Measurements from ENCODE around the gene TLE2. TPM values are rescaled to one million over a fixed set of nuclear protein-coding genes. Genes with fewer than 3 reads are reported as not detected.
"Not testable (repeated sequence)": the region's sequence is repeated elsewhere in the genome, so short reads cannot be mapped to it uniquely, and the experiment has no call there.

Gene TLE2
- polyA plus RNA-seq, 3 donors = 27.0 to 63.6 (median 39.6) TPM

GRCh38 chr19:3058009-3058820 is 29.1 kb upstream of the TLE2 start:
- DNase-seq (ENCODE audit: extremely low read depth in 1 of 11, low read depth in 9 of 11, low spot score in 4 of 11) = no peak

- DNase-seq (ENCODE audit: extremely low read depth in 1 of 11, low read depth in 9 of 11, low spot score in 4 of 11) = no peak
These were observed 28.2 kb upstream of the TLE2 start for GRCh38 chr19:3057275-3057714.

- DNase-seq (ENCODE audit: extremely low read depth in 1 of 11, low read depth in 9 of 11, low spot score in 4 of 11) = no peak
These were observed 27.5 kb upstream of the TLE2 start for GRCh38 chr19:3056417-3057088.

- no peak for DNase-seq (ENCODE audit: extremely low read depth in 1 of 11, low read depth in 9 of 11, low spot score in 4 of 11)
These were observed 26.8 kb upstream of the TLE2 start for GRCh38 chr19:3055741-3056416.

- DNase-seq (ENCODE audit: extremely low read depth in 1 of 11, low read depth in 9 of 11, low spot score in 4 of 11) = no peak
These were observed 26.1 kb upstream of the TLE2 start for GRCh38 chr19:3054972-3055740.

GRCh38 chr19:3054265-3054971 is 25.3 kb upstream of the TLE2 start:
- DNase-seq (ENCODE audit: extremely low read depth in 1 of 11, low read depth in 9 of 11, low spot score in 4 of 11) = no peak

GRCh38 chr19:3053780-3054179 is 24.7 kb upstream of the TLE2 start:
- no peak for DNase-seq (ENCODE audit: extremely low read depth in 1 of 11, low read depth in 9 of 11, low spot score in 4 of 11)

GRCh38 chr19:3053218-3053621 is 24.1 kb upstream of the TLE2 start:
- no peak for DNase-seq (ENCODE audit: extremely low read depth in 1 of 11, low read depth in 9 of 11, low spot score in 4 of 11)

GRCh38 chr19:3050016-3050415 is 20.9 kb upstream of the TLE2 start:
- not testable (repeated sequence) for DNase-seq (ENCODE audit: extremely low read depth in 1 of 11, low read depth in 9 of 11, low spot score in 4 of 11)

GRCh38 chr19:3049089-3049488 is 20.0 kb upstream of the TLE2 start:
- DNase-seq (ENCODE audit: extremely low read depth in 1 of 11, low read depth in 9 of 11, low spot score in 4 of 11) = no peak

- DNase-seq (ENCODE audit: extremely low read depth in 1 of 11, low read depth in 9 of 11, low spot score in 4 of 11) = no peak
These were observed 19.1 kb upstream of the TLE2 start for GRCh38 chr19:3048190-3048533.

GRCh38 chr19:3047496-3048189 is 18.6 kb upstream of the TLE2 start:
- DNase-seq (ENCODE audit: extremely low read depth in 1 of 11, low read depth in 9 of 11, low spot score in 4 of 11) = peak in 3 of 11 donors; percentile 76 to 81 (median 80)

GRCh38 chr19:3046698-3047495 is 17.8 kb upstream of the TLE2 start:
- DNase-seq (ENCODE audit: extremely low read depth in 1 of 11, low read depth in 9 of 11, low spot score in 4 of 11) = no peak

- no peak for DNase-seq (ENCODE audit: extremely low read depth in 1 of 11, low read depth in 9 of 11, low spot score in 4 of 11)
These were observed 17.0 kb upstream of the TLE2 start for GRCh38 chr19:3045885-3046697.

- DNase-seq (ENCODE audit: extremely low read depth in 1 of 11, low read depth in 9 of 11, low spot score in 4 of 11) = no peak
These were observed 16.1 kb upstream of the TLE2 start for GRCh38 chr19:3045191-3045590.

- no peak for DNase-seq (ENCODE audit: extremely low read depth in 1 of 11, low read depth in 9 of 11, low spot score in 4 of 11)
These were observed 13.7 kb upstream of the TLE2 start for GRCh38 chr19:3042621-3043267.

Measured in renal cortex interstitium (tissue), 11 donors.